ENCODE measurements around the gene MAS1L.

MAS1L gene

GRCh38 chr6:29490055-29490454, 2.3 kb upstream of the MAS1L start:
- TF ChIP-seq, protein P1, sequence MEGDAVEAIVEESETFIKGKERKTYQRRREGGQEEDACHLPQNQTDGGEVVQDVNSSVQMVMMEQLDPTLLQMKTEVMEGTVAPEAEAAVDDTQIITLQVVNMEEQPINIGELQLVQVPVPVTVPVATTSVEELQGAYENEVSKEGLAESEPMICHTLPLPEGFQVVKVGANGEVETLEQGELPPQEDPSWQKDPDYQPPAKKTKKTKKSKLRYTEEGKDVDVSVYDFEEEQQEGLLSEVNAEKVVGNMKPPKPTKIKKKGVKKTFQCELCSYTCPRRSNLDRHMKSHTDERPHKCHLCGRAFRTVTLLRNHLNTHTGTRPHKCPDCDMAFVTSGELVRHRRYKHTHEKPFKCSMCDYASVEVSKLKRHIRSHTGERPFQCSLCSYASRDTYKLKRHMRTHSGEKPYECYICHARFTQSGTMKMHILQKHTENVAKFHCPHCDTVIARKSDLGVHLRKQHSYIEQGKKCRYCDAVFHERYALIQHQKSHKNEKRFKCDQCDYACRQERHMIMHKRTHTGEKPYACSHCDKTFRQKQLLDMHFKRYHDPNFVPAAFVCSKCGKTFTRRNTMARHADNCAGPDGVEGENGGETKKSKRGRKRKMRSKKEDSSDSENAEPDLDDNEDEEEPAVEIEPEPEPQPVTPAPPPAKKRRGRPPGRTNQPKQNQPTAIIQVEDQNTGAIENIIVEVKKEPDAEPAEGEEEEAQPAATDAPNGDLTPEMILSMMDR (IDR thresholded peaks at IDR 0.05; ENCODE audit: low read depth, low read length), result no peak
- Histone ChIP-seq H3K4me3 (ENCODE audit: low read depth, low read length) (no peak overlapping the region), H3K27ac (no peak overlapping the region)

GRCh38 chr6:29489286-29489685, 1.5 kb upstream of the MAS1L start:
- H3K9me3 ChIP-seq (ENCODE audit: severe bottlenecking), result no peaks in the 10 kb centered on the region
- no peak for DNase-seq
- TF ChIP-seq, protein P1 (IDR thresholded peaks at IDR 0.05; ENCODE audit: low read depth, low read length), result no peak

More at GRCh38 chr6:29490055-29490454, 2.3 kb upstream of the MAS1L start:
- Histone ChIP-seq H3K36me3 (no peaks in the 10 kb centered on the region), H3K27me3 (ENCODE audit: insufficient read depth, low read depth, severe bottlenecking) (no peaks in the 10 kb centered on the region), H3K9me3 (ENCODE audit: severe bottlenecking) (no peaks in the 10 kb centered on the region)
- no peak for DNase-seq

GRCh38 chr6:29488874-29489273, 1.1 kb upstream of the MAS1L start:
- no peak overlapping the region for H3K4me3 ChIP-seq (ENCODE audit: low read depth, low read length)
- H3K27me3 ChIP-seq (ENCODE audit: insufficient read depth, low read depth, severe bottlenecking), result no peaks in the 10 kb centered on the region
- DNase-seq, result no peak
- H3K9me3 ChIP-seq (ENCODE audit: severe bottlenecking), result no peaks in the 10 kb centered on the region
- no peaks in the 10 kb centered on the region for H3K36me3 ChIP-seq
- H3K27ac ChIP-seq, result no peak overlapping the region
- TF ChIP-seq, protein P1 (IDR thresholded peaks at IDR 0.05; ENCODE audit: low read depth, low read length), result no peak

More at GRCh38 chr6:29489286-29489685, 1.5 kb upstream of the MAS1L start:
- Histone ChIP-seq H3K27me3 (ENCODE audit: insufficient read depth, low read depth, severe bottlenecking) (no peaks in the 10 kb centered on the region), H3K27ac (no peak overlapping the region), H3K4me3 (ENCODE audit: low read depth, low read length) (no peak overlapping the region), H3K36me3 (no peaks in the 10 kb centered on the region)

GRCh38 chr6:29487131-29487530, 625 bp downstream of the MAS1L start:
- TF ChIP-seq, protein P1 (IDR thresholded peaks at IDR 0.05; ENCODE audit: low read depth, low read length), result no peak

GRCh38 chr6:29486577-29486976, 1.2 kb downstream of the MAS1L start:
- TF ChIP-seq, protein P1 (IDR thresholded peaks at IDR 0.05; ENCODE audit: low read depth, low read length), result no peak
- Histone ChIP-seq H3K9me3 (ENCODE audit: severe bottlenecking) (peaks cover 3% of the 10 kb centered on the region), H3K27me3 (ENCODE audit: insufficient read depth, low read depth, severe bottlenecking) (no peaks in the 10 kb centered on the region), H3K36me3 (no peaks in the 10 kb centered on the region), H3K4me3 (ENCODE audit: low read depth, low read length) (no peak overlapping the region), H3K27ac (no peak overlapping the region)
- DNase-seq, result no peak

More at GRCh38 chr6:29487131-29487530, 625 bp downstream of the MAS1L start:
- Histone ChIP-seq H3K36me3 (no peaks in the 10 kb centered on the region), H3K27me3 (ENCODE audit: insufficient read depth, low read depth, severe bottlenecking) (no peaks in the 10 kb centered on the region), H3K9me3 (ENCODE audit: severe bottlenecking) (peaks cover 2% of the 10 kb centered on the region), H3K4me3 (ENCODE audit: low read depth, low read length) (no peak overlapping the region), H3K27ac (no peak overlapping the region)
- DNase-seq, result no peak

DNA sequence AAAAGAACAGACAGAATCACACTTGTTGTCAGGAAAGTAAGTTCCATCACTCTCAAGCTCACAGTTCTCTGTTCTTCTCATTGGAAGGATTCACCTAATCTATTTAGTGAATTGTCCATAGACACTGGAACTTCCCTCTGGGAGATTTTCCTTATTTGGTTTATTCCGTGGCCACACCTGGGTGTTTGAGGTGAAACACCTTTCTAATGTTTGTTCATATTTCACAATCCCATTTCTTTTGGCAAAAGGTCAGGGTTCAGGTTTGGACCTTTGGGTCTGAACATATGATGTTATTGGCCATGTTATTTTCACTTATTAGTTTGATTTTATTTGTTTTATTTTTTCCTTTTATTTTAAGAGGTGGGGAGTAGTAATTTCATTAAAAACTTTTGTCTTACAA, 4.0 kb downstream of the MAS1L start:
- no peak for DNase-seq
- H3K4me3 ChIP-seq (ENCODE audit: low read depth, low read length), result no peak overlapping the region

More for the DNA sequence above, 4.0 kb downstream of the MAS1L start:
- no peaks in the 10 kb centered on the region for H3K36me3 ChIP-seq
- no peak overlapping the region for H3K27ac ChIP-seq
- peaks cover 3% of the 10 kb centered on the region for H3K9me3 ChIP-seq (ENCODE audit: severe bottlenecking)
- H3K27me3 ChIP-seq (ENCODE audit: insufficient read depth, low read depth, severe bottlenecking), result no peaks in the 10 kb centered on the region
- TF ChIP-seq, protein P1 (IDR thresholded peaks at IDR 0.05; ENCODE audit: low read depth, low read length), result no peak
